HCT116 (cell line): Measurements from ENCODE around the gene TGFBRAP1. TPM values are rescaled to one million over a fixed set of nuclear protein-coding genes. Genes with fewer than 3 reads are reported as not detected.

ENCODE experiments used
- ATAC-seq: fragments of 200-7000 bp; cut with Tn5 transposase; 2 replicates; pipeline ENCODE4 v1.9.1; 2020; ENCODE audit warnings: mild to moderate bottlenecking, moderate library complexity
- BruUV-seq: library from RNA; stranded (reverse); fragments of 400-500 nt; replicated peaks from 2 replicates; lab custom pipeline; 2021; lab: Mats Ljungman, UMichigan
- CTCF ChIA-PET: fragments of 300-600 bp; sonication (Branson Sonifier 250); formaldehyde crosslinking; loops from one replicate; lab custom pipeline; 2021; ENCODE audit warnings: antibody characterized with exemption; lab: Charles Lee
- POLR2A ChIA-PET: fragments of 300-600, 350-600 bp; sonication (Branson Sonifier 250); formaldehyde crosslinking; loops from one replicate; lab custom pipeline; 2021; ENCODE audit warnings: antibody characterized with exemption; lab: Charles Lee
- RAD21 ChIA-PET, 2 experiments: fragments of 300-600 bp; sonication (Branson Sonifier 250); formaldehyde crosslinking; loops; one replicate each; lab custom pipeline; 2023; ENCODE audit warnings: low total read pairs in 2 of 2; ENCODE audit not compliant: uncharacterized antibody in 2 of 2, unreplicated experiment in 2 of 2, low non-redundant PET in 1 of 2; lab: Charles Lee
- DNase-seq: peaks from one replicate; pipeline ENCODE4 v3.0.0-alpha.2; 2010; ENCODE audit warnings: low read depth, low spot score
- H2AFZ ChIP-seq: fragments of 200-600 bp; shearing (Covaris generic), sonication (generic); 2 replicates; pipeline ENCODE4 v1.6.1; 2017; ENCODE audit warnings: low read depth, mixed run types, mixed read lengths, antibody characterized with exemption, low read length; ENCODE audit not compliant: poor library complexity, severe bottlenecking
- H3K27ac ChIP-seq: 2 replicates; pipeline ENCODE4 v1.5.1; 2012; ENCODE audit warnings: low read depth, low read length
- H3K27me3 ChIP-seq: fragments of 200-600 bp; sonication (generic); 2 replicates; pipeline ENCODE4 v1.6.1; 2016; ENCODE audit warnings: mixed run types, low read length, mixed read lengths; ENCODE audit not compliant: insufficient read depth
- H3K36me3 ChIP-seq, 2 experiments: fragments of 200-500 bp in 1 of 2; fragments of 200-600 bp in 1 of 2; sonication (Bioruptor generic) in 1 of 2; sonication (generic) in 1 of 2; 2 replicates each; pipeline versions ENCODE4 v1.5.1 to v1.6.1; 2014 to 2016; ENCODE audit warnings: low read length in 2 of 2, inconsistent platforms in 1 of 2, mixed read lengths in 1 of 2, mixed run types in 1 of 2; ENCODE audit not compliant: insufficient read depth in 2 of 2, control insufficient read depth in 1 of 2
- H3K4me1 ChIP-seq, 2 experiments: fragments of 200-600 bp in 1 of 2; sonication (generic) in 1 of 2; 2 replicates each; pipeline versions ENCODE4 v1.5.1 to v1.6.1; 2012 to 2017; ENCODE audit warnings: low read length in 2 of 2, inconsistent platforms in 1 of 2, mild to moderate bottlenecking in 1 of 2, mixed read lengths in 1 of 2, mixed run types in 1 of 2, moderate library complexity in 1 of 2; ENCODE audit not compliant: insufficient read depth in 2 of 2, control insufficient read depth in 1 of 2
- H3K4me2 ChIP-seq: fragments of 200-600 bp; sonication (generic); 2 replicates; pipeline ENCODE4 v1.6.1; 2017; ENCODE audit warnings: mixed run types, low read length, mixed read lengths
- H3K4me3 ChIP-seq, 2 experiments: fragments of 200-600 bp in 1 of 2; sonication (generic) in 1 of 2; replicated peaks in 1 of 2; 2 replicates each; pipeline ENCODE4 v1.5.1; 2011 to 2016; ENCODE audit warnings: low read length in 2 of 2, control low read depth in 1 of 2, low read depth in 1 of 2, mild to moderate bottlenecking in 1 of 2, mixed read lengths in 1 of 2, mixed run types in 1 of 2
- H3K79me2 ChIP-seq: fragments of 200-600 bp; sonication (generic); 2 replicates; pipeline ENCODE4 v1.6.1; 2017; ENCODE audit warnings: mild to moderate bottlenecking, mixed run types, low read length, moderate library complexity, mixed read lengths; ENCODE audit not compliant: insufficient read depth
- H3K9ac ChIP-seq: fragments of 200-600 bp; sonication (generic); 2 replicates; pipeline ENCODE4 v1.6.1; 2016; ENCODE audit warnings: low read length, mixed read lengths
- H3K9me2 ChIP-seq: fragments of 200-600 bp; sonication (generic), shearing (Covaris generic); 2 replicates; pipeline ENCODE4 v1.6.1; 2017; ENCODE audit warnings: mixed run types, mild to moderate bottlenecking, moderate library complexity; ENCODE audit not compliant: insufficient read depth
- H3K9me3 ChIP-seq, 2 experiments: fragments of 200-500 bp in 1 of 2; fragments of 200-600 bp in 1 of 2; sonication (Bioruptor generic) in 1 of 2; sonication (generic) in 1 of 2; 2 replicates each; pipeline ENCODE4 v1.6.1; 2014 to 2017; ENCODE audit warnings: low read length in 2 of 2, mixed read lengths in 2 of 2, inconsistent platforms in 1 of 2, low read depth in 1 of 2, mild to moderate bottlenecking in 1 of 2, mixed run types in 1 of 2, moderate library complexity in 1 of 2; ENCODE audit not compliant: control insufficient read depth in 1 of 2, insufficient read depth in 1 of 2
- H4K20me1 ChIP-seq: fragments of 200-600 bp; sonication (generic), shearing (Covaris generic); 2 replicates; pipeline ENCODE4 v1.6.1; 2017; ENCODE audit warnings: mixed run types, mild to moderate bottlenecking, moderate library complexity; ENCODE audit not compliant: insufficient read depth
- ATF3 ChIP-seq: IDR thresholded peaks from 2 replicates; pipeline ENCODE4 v1.6.1; 2012
- EGR1 ChIP-seq: IDR thresholded peaks from 2 replicates; pipeline ENCODE4 v1.6.1; 2012; ENCODE audit warnings: low read depth
- ELF1 ChIP-seq: IDR thresholded peaks from 2 replicates; pipeline ENCODE4 v1.6.1; 2012; ENCODE audit warnings: low read depth, borderline replicate concordance
- EZH2phosphoT487 ChIP-seq: fragments of 200-600 bp; IDR thresholded peaks from 2 replicates; pipeline ENCODE4 v1.6.1; 2018; ENCODE audit warnings: antibody characterized with exemption, borderline replicate concordance
- JUND ChIP-seq: IDR thresholded peaks from 2 replicates; pipeline ENCODE4 v1.6.1; 2012
- POLR2A ChIP-seq: IDR thresholded peaks from 2 replicates; pipeline ENCODE4 v1.7.0; 2011; ENCODE audit warnings: borderline replicate concordance; ENCODE audit not compliant: insufficient read depth, insufficient read length; ENCODE audit errors: extremely low read depth
- RAD21 ChIP-seq: IDR thresholded peaks from 2 replicates; pipeline ENCODE4 v1.6.1; 2012; ENCODE audit warnings: low read depth, mild to moderate bottlenecking
- REST ChIP-seq: IDR thresholded peaks from 2 replicates; pipeline ENCODE4 v1.6.1; 2012; ENCODE audit warnings: low read depth
- SIN3A ChIP-seq: IDR thresholded peaks from 2 replicates; pipeline ENCODE4 v1.6.1; 2012; ENCODE audit warnings: low read depth
- SP1 ChIP-seq: IDR thresholded peaks from 2 replicates; pipeline ENCODE4 v1.6.1; 2012; ENCODE audit warnings: low read depth
- SRF ChIP-seq: IDR thresholded peaks from 2 replicates; pipeline ENCODE4 v1.6.1; 2012; ENCODE audit warnings: low read depth
- TCF7L2 ChIP-seq: IDR thresholded peaks from 2 replicates; pipeline ENCODE4 v1.7.0; 2011; ENCODE audit warnings: borderline replicate concordance, inconsistent platforms; ENCODE audit not compliant: insufficient read depth, insufficient read length; ENCODE audit errors: extremely low read depth
- YY1 ChIP-seq: IDR thresholded peaks from 2 replicates; pipeline ENCODE4 v1.6.1; 2011; ENCODE audit warnings: low read length, low read depth, moderate library complexity, mild to moderate bottlenecking; ENCODE audit not compliant: insufficient replicate concordance; ENCODE audit errors: extremely low read depth
- intact Hi-C: fragments of 100-400 bp; cut with micrococcal nuclease; formaldehyde crosslinking; loops from 2 replicates; pipeline ENCODE4 v1.10.0; 2022
- total RNA-seq: library from RNA; stranded (reverse); gene quantifications from one replicate; pipeline ENCODE4 v1.2.1, GENCODE V29; 2021; ENCODE audit not compliant: unreplicated experiment

Gene TGFBRAP1
- total RNA-seq, 1 experiment from 2014 or later: 18.3 TPM

GRCh38 chr2:105315314-105315713 is 14.2 kb downstream of the TGFBRAP1 start:
- POLR2A ChIA-PET: no interaction called here
- RAD21 ChIA-PET: no interaction called here
- Histone ChIP-seq H3K4me1 (peaks cover 0 to 3% of the 10 kb centered on the region in 2 experiments; a peak in 1 of 4 replicates), H3K9ac (no peak overlapping the region), H3K36me3 (no peaks in the 10 kb centered on the region), H4K20me1 (0 out of 2 replicates have a peak, but pooled peaks cover 3% of the 10 kb centered on the region), H3K9me2 (no peaks in the 10 kb centered on the region), H3K27ac (no peak overlapping the region), H3K4me3 (no peak overlapping the region), H3K9me3 (no peaks in the 10 kb centered on the region)
- intact Hi-C loops: no loop called here
- BruUV-seq: no TSS peak
- no peak for DNase-seq
- CTCF ChIA-PET: interaction anchor here (0.5 to 1.1 kb wide), 2 partner anchors 14 to 15 kb away, joined by 3 to 4 read pairs; no protein-coding TSS in a partner anchor
- no peak for ATAC-seq
- no peak for TF ChIP-seq SIN3A
- TF ChIP-seq SP1: no peak
- TF ChIP-seq JUND: no peak
- no peak for TF ChIP-seq SRF
- TF ChIP-seq POLR2A: no peak
- TF ChIP-seq REST: no peak
- TF ChIP-seq, all 23 proteins: peak for 0
- Histone ChIP-seq H3K4me2 (no peak overlapping the region), H3K27me3 (no peaks in the 10 kb centered on the region), H3K79me2 (peaks cover 74% of the 10 kb centered on the region), H2AFZ (no peak overlapping the region)

GRCh38 chr2:105313877-105314276 is 15.7 kb downstream of the TGFBRAP1 start:
- 0 out of 2 replicates have a peak, but pooled peaks cover 3% of the 10 kb centered on the region for H4K20me1 ChIP-seq
- H3K27me3 ChIP-seq: no peaks in the 10 kb centered on the region
- H3K4me3 ChIP-seq: no peak overlapping the region
- no peaks in the 10 kb centered on the region for H3K9me2 ChIP-seq
- H3K4me2 ChIP-seq: no peak overlapping the region
- no peaks in the 10 kb centered on the region for H3K36me3 ChIP-seq
- no TSS peak for BruUV-seq
- H2AFZ ChIP-seq: no peak overlapping the region
- peaks cover 78% of the 10 kb centered on the region for H3K79me2 ChIP-seq
- CTCF ChIA-PET: no interaction called here
- ATAC-seq: no peak
- DNase-seq: no peak
- H3K4me1 ChIP-seq: no peaks in the 10 kb centered on the region
- intact Hi-C loops: no loop called here
- no peaks in the 10 kb centered on the region for H3K9me3 ChIP-seq
- H3K9ac ChIP-seq: no peak overlapping the region
- POLR2A ChIA-PET: no interaction called here
- H3K27ac ChIP-seq: no peak overlapping the region
- RAD21 ChIA-PET: no interaction called here
- TF ChIP-seq TCF7L2 (no peak), JUND (no peak), EGR1 (no peak), EZH2phosphoT487 (no peak), RAD21 (no peak), REST (no peak), SIN3A (no peak), POLR2A (no peak), ELF1 (no peak), ATF3 (no peak), YY1 (no peak), SP1 (no peak)
